Measurements from ENCODE around the gene PFN4.

PFN4 gene

DNA sequence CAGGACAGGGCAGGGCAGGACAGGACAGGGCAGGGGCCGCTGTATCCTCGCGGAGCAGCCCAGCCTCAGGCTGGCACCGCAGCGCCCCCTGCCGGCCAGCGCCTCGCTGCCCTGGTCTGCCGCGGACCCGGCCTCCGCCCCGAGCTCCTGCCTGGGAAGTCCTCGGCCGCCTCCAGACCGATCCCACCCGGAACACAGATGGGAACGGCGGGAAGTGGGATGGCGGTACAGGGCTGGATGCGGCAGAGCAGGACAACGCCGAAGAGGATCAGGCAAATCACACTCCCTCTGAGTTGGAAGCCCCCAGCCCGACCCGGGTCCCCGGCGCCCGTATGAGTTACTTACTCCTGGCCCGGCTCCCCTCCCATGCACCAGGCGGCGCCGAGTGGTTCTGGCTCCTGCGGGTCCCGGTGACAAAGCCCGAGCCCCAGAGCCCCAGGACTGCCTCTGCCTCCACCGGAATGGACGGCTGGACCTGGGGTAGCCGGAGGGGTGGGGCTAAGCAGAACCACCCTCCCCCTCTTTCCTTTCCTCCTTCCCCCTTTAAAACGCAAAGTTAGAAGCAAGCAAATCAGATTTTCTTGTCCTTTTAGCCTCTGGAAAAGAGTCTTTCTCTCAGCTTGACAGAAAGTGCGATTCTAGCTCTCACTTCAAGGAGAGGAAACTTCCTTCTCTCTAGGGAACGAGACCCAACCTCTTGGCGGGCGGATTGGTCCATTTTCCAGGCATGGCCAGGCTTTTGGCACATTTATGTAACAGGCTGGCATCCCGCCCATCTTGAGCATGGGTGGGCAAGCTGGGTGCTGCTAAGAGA lies 38.5 kb downstream of the PFN4 start, which contains the start of gene TP53I3:
TP53I3 (minus strand) TSS at position 449 of the 814 bp plus-strand sequence. CDS start 508 bp downstream, outside the sequence.
- Histone ChIP-seq H3K36me3 (ENCODE audit: control insufficient read depth, low read length) (peaks cover 4% of the 10 kb centered on the region; the same call in 1 of the 2 replicates), H3K9me3 (ENCODE audit: control insufficient read depth, insufficient read depth, low read length) (no peaks in the 10 kb centered on the region), H4K20me1 (ENCODE audit: control insufficient read depth, insufficient read depth, low read depth, low read length) (no peaks in the 10 kb centered on the region), H3K27me3 (ENCODE audit: control insufficient read depth, low read length) (no peaks in the 10 kb centered on the region), H3K27ac (ENCODE audit: low read depth, low read length) (peak within 1 kb of the TSS; percentile 55), H3K4me2 (ENCODE audit: low read length) (peak within 1 kb of the TSS; percentile 91), H3K4me1 (ENCODE audit: control insufficient read depth, low read length) (peaks cover 16% of the 10 kb centered on the region), H3K79me2 (ENCODE audit: control insufficient read depth, low read length) (no peaks in the 10 kb centered on the region), H3F3A (ENCODE audit: control insufficient read depth, insufficient read depth) (peaks cover 4% of the 10 kb centered on the region; the same call in 1 of the 2 replicates), H3K4me3 (ENCODE audit: low read length) (peak within 1 kb of the TSS; percentile 84), H3K9me2 (replicated peaks; ENCODE audit: control insufficient read depth, low read length) (no peaks in the 10 kb centered on the region)
- peak; percentile 97 for TF ChIP-seq CTCF (IDR thresholded peaks at IDR 0.05; ENCODE audit: low read depth, low read length, poor library complexity, severe bottlenecking)
- no peak for TF ChIP-seq EZH2phosphoT487 (IDR thresholded peaks at IDR 0.05; ENCODE audit: borderline replicate concordance, low read length)

DNA sequence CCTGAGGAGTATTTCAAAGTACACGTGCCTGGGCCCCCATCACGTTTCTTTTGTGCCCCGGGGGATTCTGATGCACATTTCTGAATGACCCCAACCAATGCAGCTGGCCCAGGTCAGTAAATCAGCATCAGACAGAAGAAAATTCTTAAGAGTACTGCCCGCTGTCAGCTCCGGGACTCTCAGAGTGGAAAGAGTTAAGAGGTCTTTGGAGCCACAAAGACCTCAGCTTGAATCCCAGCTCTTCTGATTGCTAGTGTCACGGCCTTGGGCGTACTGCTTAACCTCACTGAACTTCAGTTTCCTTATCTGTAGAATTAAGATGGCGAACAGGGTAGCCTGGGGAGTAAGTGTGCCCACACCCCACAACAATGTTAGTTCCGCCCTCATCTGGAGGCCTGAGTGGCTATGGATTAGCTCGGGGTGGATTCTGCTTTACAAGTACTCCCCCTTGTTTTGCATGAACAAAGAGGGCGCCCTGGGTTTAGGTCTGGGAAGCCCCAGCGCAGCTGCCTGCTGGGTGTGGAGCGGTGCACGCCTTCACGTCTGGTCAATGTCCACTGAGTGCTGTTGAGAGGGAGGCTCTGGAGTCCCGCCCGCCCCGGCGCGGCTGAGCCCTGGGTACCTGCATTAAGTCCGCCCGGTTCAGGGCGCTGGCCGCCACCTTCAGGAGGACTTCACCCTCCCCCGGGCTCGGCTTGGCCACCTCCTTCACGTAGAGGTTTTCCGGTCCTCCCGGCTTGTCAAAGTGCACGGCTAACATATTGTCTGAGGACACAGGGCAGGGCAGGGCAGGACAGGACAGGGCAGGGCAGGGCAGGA lies 39.4 kb downstream of the PFN4 start:
- no peak for TF ChIP-seq EZH2phosphoT487 (IDR thresholded peaks at IDR 0.05; ENCODE audit: borderline replicate concordance, low read length)
- H3K79me2 ChIP-seq (ENCODE audit: control insufficient read depth, low read length) = no peaks in the 10 kb centered on the region
- H3K36me3 ChIP-seq (ENCODE audit: control insufficient read depth, low read length) = peaks cover 4% of the 10 kb centered on the region; the same call in 1 of the 2 replicates
- H3K4me1 ChIP-seq (ENCODE audit: control insufficient read depth, low read length) = peaks cover 16% of the 10 kb centered on the region
- no peaks in the 10 kb centered on the region for H4K20me1 ChIP-seq (ENCODE audit: control insufficient read depth, insufficient read depth, low read depth, low read length)
- H3K4me3 ChIP-seq (ENCODE audit: low read length) = peak overlapping the region; percentile 84
- H3K27me3 ChIP-seq (ENCODE audit: control insufficient read depth, low read length) = no peaks in the 10 kb centered on the region
- H3K9me3 ChIP-seq (ENCODE audit: control insufficient read depth, insufficient read depth, low read length) = no peaks in the 10 kb centered on the region
- no peaks in the 10 kb centered on the region for H3K9me2 ChIP-seq (replicated peaks; ENCODE audit: control insufficient read depth, low read length)
- peak overlapping the region; percentile 55 for H3K27ac ChIP-seq (ENCODE audit: low read depth, low read length)
- peaks cover 4% of the 10 kb centered on the region; the same call in 1 of the 2 replicates for H3F3A ChIP-seq (ENCODE audit: control insufficient read depth, insufficient read depth)
- H3K4me2 ChIP-seq (ENCODE audit: low read length) = peak overlapping the region; percentile 91

DNA sequence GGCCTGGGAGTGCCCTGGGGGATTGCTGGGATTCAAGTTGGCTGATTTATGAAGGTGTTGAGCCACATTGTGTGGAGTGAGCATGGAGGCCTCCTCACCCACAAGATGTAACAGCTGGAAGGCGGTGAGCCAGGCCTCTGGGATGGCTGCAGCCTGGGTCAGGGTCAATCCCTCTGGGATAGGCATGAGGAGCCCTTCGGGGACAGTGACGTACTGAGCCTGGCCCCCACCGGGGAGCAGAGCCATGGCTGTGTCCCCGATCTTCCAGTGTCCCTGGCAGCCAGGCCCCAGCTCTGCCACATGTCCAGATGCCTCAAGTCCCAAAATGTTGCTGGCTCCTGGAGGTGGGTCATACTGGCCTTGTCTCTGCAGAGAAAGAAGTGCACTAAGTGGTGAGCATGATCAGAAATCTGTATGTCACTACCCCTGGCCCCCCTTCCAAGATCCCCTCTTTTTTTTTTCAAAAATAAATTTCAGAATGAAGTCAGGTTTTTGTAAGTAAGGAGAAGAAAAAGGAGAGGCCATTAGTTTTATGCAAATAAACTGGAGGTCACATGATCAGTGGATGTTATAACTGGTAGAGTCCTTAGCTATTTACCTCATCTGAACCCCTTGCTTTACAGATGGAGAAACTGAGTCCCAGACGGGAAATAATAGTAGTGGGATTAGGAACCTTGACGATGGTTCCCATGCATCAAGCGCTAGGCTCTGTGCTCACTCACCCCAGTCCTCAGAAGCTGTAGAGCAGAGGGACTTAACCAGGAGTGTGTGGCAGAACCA lies 40.2 kb downstream of the PFN4 start:
- no peak for TF ChIP-seq EZH2phosphoT487 (IDR thresholded peaks at IDR 0.05; ENCODE audit: borderline replicate concordance, low read length)
- no peak for TF ChIP-seq CTCF (IDR thresholded peaks at IDR 0.05; ENCODE audit: low read depth, low read length, poor library complexity, severe bottlenecking)
- Histone ChIP-seq H3K27ac (ENCODE audit: low read depth, low read length) (peak overlapping the region; percentile 55), H3K9me3 (ENCODE audit: control insufficient read depth, insufficient read depth, low read length) (no peaks in the 10 kb centered on the region), H3F3A (ENCODE audit: control insufficient read depth, insufficient read depth) (peaks cover 7% of the 10 kb centered on the region; the same call in 1 of the 2 replicates), H3K4me1 (ENCODE audit: control insufficient read depth, low read length) (peaks cover 16% of the 10 kb centered on the region), H4K20me1 (ENCODE audit: control insufficient read depth, insufficient read depth, low read depth, low read length) (no peaks in the 10 kb centered on the region), H3K4me2 (ENCODE audit: low read length) (peak overlapping the region; percentile 91), H3K36me3 (ENCODE audit: control insufficient read depth, low read length) (peaks cover 4% of the 10 kb centered on the region; the same call in 1 of the 2 replicates), H3K4me3 (ENCODE audit: low read length) (peak overlapping the region; percentile 84), H3K79me2 (ENCODE audit: control insufficient read depth, low read length) (no peaks in the 10 kb centered on the region), H3K27me3 (ENCODE audit: control insufficient read depth, low read length) (no peaks in the 10 kb centered on the region), H3K9me2 (replicated peaks; ENCODE audit: control insufficient read depth, low read length) (no peaks in the 10 kb centered on the region)
